SK-N-SH treated with all-trans-retinoic acid at 6 μM for 48 hours (cell line): Measurements from ENCODE around the gene CNMD.

ENCODE experiments used
- OSR1 ChIP-seq: fragments of 250-450 bp; sonication (Bioruptor Pico); IDR thresholded peaks from 2 replicates; pipeline ENCODE4 v1.8.0; 2022; ENCODE audit warnings: moderate library complexity, mild to moderate bottlenecking, inconsistent platforms
- SNAI2 ChIP-seq: fragments of 250-450 bp; sonication (Bioruptor Pico); IDR thresholded peaks from 2 replicates; pipeline ENCODE4 v1.5.0; 2020; ENCODE audit warnings: mild to moderate bottlenecking, moderate library complexity
- ZNF70 ChIP-seq: fragments of 450-650 bp; formaldehyde crosslinking; IDR thresholded peaks from 2 replicates; pipeline ENCODE4 v1.5.0; 2020; ENCODE audit warnings: mild to moderate bottlenecking, moderate library complexity

GRCh38 chr13:52673465-52673864 lies 66.2 kb downstream of the CNMD start:
- TF ChIP-seq SNAI2 (CRISPR knock-in tag), result no peak
- no peak for TF ChIP-seq OSR1 (CRISPR knock-in tag)
- TF ChIP-seq ZNF70 (CRISPR knock-in tag), result no peak
